T-helper 17 cell (primary cell): Measurements from ENCODE around the gene RFX2. TPM values are rescaled to one million over a fixed set of nuclear protein-coding genes. Genes with fewer than 3 reads are reported as not detected.

ENCODE experiments used
- ATAC-seq: fragments of 150-1000 bp; cut with Tn5 transposase; 2 replicates; pipeline ENCODE4 v1.10.0; 2021; ENCODE audit warnings: mild to moderate bottlenecking, moderate library complexity
- DNase-seq, 3 donors: peaks; one replicate each; pipeline versions ENCODE4 v3.0.0 to v3.0.0-alpha.2; 2020 to 2021
- H3K9me3 ChIP-seq: one replicate; pipeline ENCODE4 v1.7.0; 2013; ENCODE audit warnings: low read length, mild to moderate bottlenecking; ENCODE audit not compliant: control insufficient read depth, poor library complexity, severe bottlenecking
- H3K27ac Mint-ChIP-seq: one replicate; pipeline ENCODE4 v1.8.0; 2022; ENCODE audit warnings: mild to moderate bottlenecking, moderate library complexity, mixed read lengths
- H3K27me3 Mint-ChIP-seq: one replicate; pipeline ENCODE4 v1.8.0; 2022; ENCODE audit warnings: mixed read lengths
- H3K36me3 Mint-ChIP-seq: one replicate; pipeline ENCODE4 v1.8.0; 2022; ENCODE audit warnings: low read depth, mixed read lengths
- H3K4me1 Mint-ChIP-seq: one replicate; pipeline ENCODE4 v1.8.0; 2022; ENCODE audit warnings: mild to moderate bottlenecking, mixed read lengths
- H3K4me3 Mint-ChIP-seq: one replicate; pipeline ENCODE4 v1.8.0; 2022; ENCODE audit warnings: mild to moderate bottlenecking, moderate library complexity, mixed read lengths
- total RNA-seq, 4 donors: library from RNA in 2 of 4; stranded (reverse) in 2 of 4; gene quantifications; one replicate each; pipeline ENCODE4 v1.2.3 and lab custom pipeline; 2022 to 2026

RFX2 gene
- total RNA-seq, 2 donors from 2014 or later: 9.0 to 23.3 TPM

- no peak for DNase-seq
Measured at GRCh38 chr19:6044056-6044805, 66.1 kb downstream of the RFX2 start.

GRCh38 chr19:6042776-6043726, 67.2 kb downstream of the RFX2 start:
- H3K9me3 ChIP-seq: no peaks in the 10 kb centered on the region
- H3K36me3 Mint-ChIP-seq: no peaks in the 10 kb centered on the region
- DNase-seq (no peak), ATAC-seq (no peak)
- no peak overlapping the region for H3K4me3 Mint-ChIP-seq
- no peak overlapping the region for H3K27ac Mint-ChIP-seq
- no peaks in the 10 kb centered on the region for H3K27me3 Mint-ChIP-seq
- H3K4me1 Mint-ChIP-seq: peaks cover 6% of the 10 kb centered on the region

More at GRCh38 chr19:6044056-6044805, 66.1 kb downstream of the RFX2 start:
- Mint-ChIP-seq H3K36me3 (no peaks in the 10 kb centered on the region), H3K27ac (no peak overlapping the region), H3K27me3 (no peaks in the 10 kb centered on the region), H3K4me3 (no peak overlapping the region), H3K4me1 (peaks cover 6% of the 10 kb centered on the region)
- no peak for ATAC-seq
- no peaks in the 10 kb centered on the region for H3K9me3 ChIP-seq

GRCh38 chr19:6041991-6042481, 68.3 kb downstream of the RFX2 start:
- H3K9me3 ChIP-seq: no peaks in the 10 kb centered on the region
- DNase-seq (no peak), ATAC-seq (no peak)
- Mint-ChIP-seq H3K36me3 (no peaks in the 10 kb centered on the region), H3K27me3 (no peaks in the 10 kb centered on the region), H3K4me3 (no peak overlapping the region), H3K4me1 (peaks cover 6% of the 10 kb centered on the region), H3K27ac (no peak overlapping the region)

- Mint-ChIP-seq H3K36me3 (no peaks in the 10 kb centered on the region), H3K27ac (no peak overlapping the region), H3K27me3 (no peaks in the 10 kb centered on the region), H3K4me1 (peaks cover 6% of the 10 kb centered on the region), H3K4me3 (no peak overlapping the region)
- no peak for ATAC-seq
- DNase-seq: no peak
- H3K9me3 ChIP-seq: no peaks in the 10 kb centered on the region
Measured at GRCh38 chr19:6041071-6041470, 69.2 kb downstream of the RFX2 start.

GRCh38 chr19:6039566-6040225, 70.6 kb downstream of the RFX2 start:
- ATAC-seq (no peak), DNase-seq (no peak)
- Mint-ChIP-seq H3K4me3 (no peak overlapping the region), H3K27me3 (no peaks in the 10 kb centered on the region), H3K36me3 (no peaks in the 10 kb centered on the region), H3K4me1 (peaks cover 6% of the 10 kb centered on the region), H3K27ac (no peak overlapping the region)
- no peaks in the 10 kb centered on the region for H3K9me3 ChIP-seq

GRCh38 chr19:6038634-6039405, 71.5 kb downstream of the RFX2 start:
- peak; percentile 30 for ATAC-seq
- no peak overlapping the region for H3K27ac Mint-ChIP-seq
- no peaks in the 10 kb centered on the region for H3K27me3 Mint-ChIP-seq
- DNase-seq: no peak
- no peaks in the 10 kb centered on the region for H3K9me3 ChIP-seq
- no peaks in the 10 kb centered on the region for H3K36me3 Mint-ChIP-seq
- no peak overlapping the region for H3K4me3 Mint-ChIP-seq
- H3K4me1 Mint-ChIP-seq: peaks cover 6% of the 10 kb centered on the region

GRCh38 chr19:6035026-6035425, 75.3 kb downstream of the RFX2 start:
- DNase-seq: no peak
- H3K27ac Mint-ChIP-seq: no peak overlapping the region
- no peak for ATAC-seq
- no peak overlapping the region for H3K4me3 Mint-ChIP-seq
- H3K9me3 ChIP-seq: no peaks in the 10 kb centered on the region
- H3K36me3 Mint-ChIP-seq: no peaks in the 10 kb centered on the region
- H3K27me3 Mint-ChIP-seq: no peaks in the 10 kb centered on the region
- H3K4me1 Mint-ChIP-seq: peaks cover 8% of the 10 kb centered on the region

- no peaks in the 10 kb centered on the region for H3K27me3 Mint-ChIP-seq
- peaks cover 8% of the 10 kb centered on the region for H3K4me1 Mint-ChIP-seq
- H3K9me3 ChIP-seq: no peaks in the 10 kb centered on the region
- DNase-seq (no peak), ATAC-seq (no peak)
- no peak overlapping the region for H3K4me3 Mint-ChIP-seq
- H3K27ac Mint-ChIP-seq: no peak overlapping the region
- H3K36me3 Mint-ChIP-seq: no peaks in the 10 kb centered on the region
Measured at GRCh38 chr19:6034512-6034911, 75.8 kb downstream of the RFX2 start.

GRCh38 chr19:6033744-6034264, 76.5 kb downstream of the RFX2 start:
- H3K9me3 ChIP-seq: no peaks in the 10 kb centered on the region
- Mint-ChIP-seq H3K36me3 (no peaks in the 10 kb centered on the region), H3K27me3 (no peaks in the 10 kb centered on the region), H3K4me3 (no peak overlapping the region), H3K27ac (no peak overlapping the region), H3K4me1 (peaks cover 3% of the 10 kb centered on the region)
- DNase-seq (no peak), ATAC-seq (no peak)

GRCh38 chr19:6032827-6033226, 77.5 kb downstream of the RFX2 start:
- H3K4me1 Mint-ChIP-seq: peaks cover 3% of the 10 kb centered on the region
- no peak overlapping the region for H3K4me3 Mint-ChIP-seq
- H3K27ac Mint-ChIP-seq: no peak overlapping the region
- no peaks in the 10 kb centered on the region for H3K36me3 Mint-ChIP-seq
- H3K9me3 ChIP-seq: no peaks in the 10 kb centered on the region
- DNase-seq: no peak
- ATAC-seq: no peak
- no peaks in the 10 kb centered on the region for H3K27me3 Mint-ChIP-seq

- Mint-ChIP-seq H3K4me1 (peaks cover 3% of the 10 kb centered on the region), H3K36me3 (no peaks in the 10 kb centered on the region), H3K4me3 (no peak overlapping the region), H3K27ac (no peak overlapping the region), H3K27me3 (no peaks in the 10 kb centered on the region)
- DNase-seq (no peak), ATAC-seq (no peak)
- H3K9me3 ChIP-seq: no peaks in the 10 kb centered on the region
Measured at GRCh38 chr19:6032381-6032780, 77.9 kb downstream of the RFX2 start.

GRCh38 chr19:6030214-6030507, 80.1 kb downstream of the RFX2 start:
- Mint-ChIP-seq H3K4me1 (peaks cover 3% of the 10 kb centered on the region), H3K4me3 (no peak overlapping the region)

More at GRCh38 chr19:6030214-6030507, 80.1 kb downstream of the RFX2 start:
- no peaks in the 10 kb centered on the region for H3K9me3 ChIP-seq
- peaks cover 4% of the 10 kb centered on the region for H3K36me3 Mint-ChIP-seq
- ATAC-seq (no peak), DNase-seq (no peak)
- no peaks in the 10 kb centered on the region for H3K27me3 Mint-ChIP-seq
- H3K27ac Mint-ChIP-seq: no peak overlapping the region
